Transverse colon (tissue), 4 donors: Measurements from ENCODE around the gene ZNF497.

Source experiments
- CTCF ChIP-seq, 5 experiments: fragments of 200-600 bp in 3 of 5; fragments of 450-650 bp in 2 of 5; sonication (generic) in 3 of 5; IDR thresholded peaks; 1 replicate in 2 of 5; 2 replicates in 3 of 5; pipeline ENCODE4 v1.5.1; 2016 to 2017; ENCODE audit warnings: antibody characterized with exemption in 5 of 5, inconsistent platforms in 3 of 5, mild to moderate bottlenecking in 2 of 5, moderate library complexity in 1 of 5
- EP300 ChIP-seq: sonication (generic); formaldehyde crosslinking; IDR thresholded peaks from one replicate; pipeline ENCODE4 v1.6.1; 2017; ENCODE audit warnings: antibody characterized with exemption, low read depth
- POLR2A ChIP-seq: fragments of 450-650 bp; IDR thresholded peaks from one replicate; pipeline ENCODE4 v1.6.1; 2016; ENCODE audit warnings: antibody characterized with exemption, mild to moderate bottlenecking, moderate library complexity
- POLR2AphosphoS5 ChIP-seq, 3 donors: sonication (generic); formaldehyde crosslinking; IDR thresholded peaks; one replicate each; pipeline ENCODE4 v1.6.1; 2016; ENCODE audit warnings: antibody characterized with exemption in 3 of 3

GRCh38 chr19:58355908-58356765, 6.4 kb downstream of the ZNF497 start:
- TF ChIP-seq POLR2A = no peak
- no peak for TF ChIP-seq CTCF (IDR thresholded peaks at IDR 0.05)
- no peak for TF ChIP-seq EP300
- no peak for TF ChIP-seq POLR2AphosphoS5 (IDR thresholded peaks at IDR 0.05)
